IPS-15b (cell line): ENCODE data around the gene HIC2.
"Not testable (repeated sequence)": the region's sequence is repeated elsewhere in the genome, so short reads cannot be mapped to it uniquely, and the experiment has no call there.

Source experiments
- H3K27me3 ChIP-seq: one replicate; pipeline ENCODE4 v1.6.1; 2013; ENCODE audit warnings: low read length; ENCODE audit not compliant: control insufficient read depth, insufficient read depth
- H3K36me3 ChIP-seq: one replicate; pipeline ENCODE4 v1.6.1; 2013; ENCODE audit warnings: low read length; ENCODE audit not compliant: control insufficient read depth, insufficient read depth
- H3K4me1 ChIP-seq: one replicate; pipeline ENCODE4 v1.6.1; 2013; ENCODE audit warnings: mild to moderate bottlenecking, low read length; ENCODE audit not compliant: control insufficient read depth, insufficient read depth
- H3K4me3 ChIP-seq: one replicate; pipeline ENCODE4 v1.5.1; 2013; ENCODE audit warnings: low read depth, low read length
- H3K9ac ChIP-seq: one replicate; pipeline ENCODE4 v1.6.1; 2013; ENCODE audit warnings: low read depth, mild to moderate bottlenecking, low read length
- H3K9me3 ChIP-seq: one replicate; pipeline ENCODE4 v1.6.1; 2013; ENCODE audit warnings: mild to moderate bottlenecking, low read length; ENCODE audit not compliant: control insufficient read depth, insufficient read depth

HIC2 gene

GRCh38 chr22:21493789-21494782 lies 76.9 kb downstream of the HIC2 start:
- H3K36me3 ChIP-seq, H3K27me3 ChIP-seq, H3K4me3 ChIP-seq, H3K9me3 ChIP-seq, H3K4me1 ChIP-seq, H3K9ac ChIP-seq: not testable (repeated sequence)

- H3K27me3 ChIP-seq, H3K36me3 ChIP-seq, H3K4me3 ChIP-seq, H3K9ac ChIP-seq, H3K4me1 ChIP-seq, H3K9me3 ChIP-seq: not testable (repeated sequence)
Measured at GRCh38 chr22:21497984-21498383, 80.8 kb downstream of the HIC2 start.

- H3K4me1 ChIP-seq, H3K9me3 ChIP-seq, H3K36me3 ChIP-seq, H3K9ac ChIP-seq, H3K27me3 ChIP-seq, H3K4me3 ChIP-seq: not testable (repeated sequence)
Measured at GRCh38 chr22:21498489-21498888, 81.3 kb downstream of the HIC2 start.

- not testable (repeated sequence) for H3K4me1 ChIP-seq, H3K4me3 ChIP-seq, H3K9ac ChIP-seq, H3K36me3 ChIP-seq, H3K27me3 ChIP-seq, H3K9me3 ChIP-seq
Measured at GRCh38 chr22:21499623-21500506, 82.7 kb downstream of the HIC2 start.
